Renal cortex interstitium (tissue), 11 donors: ENCODE data around the gene LDLRAD3. TPM values are rescaled to one million over a fixed set of nuclear protein-coding genes. Genes with fewer than 3 reads are reported as not detected.
"Not testable (repeated sequence)": the region's sequence is repeated elsewhere in the genome, so short reads cannot be mapped to it uniquely, and the experiment has no call there.

Source experiments
- DNase-seq, 11 donors: peaks; one replicate each; pipeline ENCODE4 v3.0.0-alpha.2; 2013; ENCODE audit warnings: low read depth in 9 of 11, low spot score in 4 of 11; ENCODE audit errors: extremely low read depth in 1 of 11
- polyA plus RNA-seq, 3 donors: library from polyadenylated mRNA; unstranded; fragments of 120-200 nt; gene quantifications; one replicate each; pipeline ENCODE4 v1.2.1, GENCODE V29; 2013; ENCODE audit not compliant: insufficient read length in 3 of 3

The LDLRAD3 gene
- polyA plus RNA-seq, 3 donors: 23.5 to 25.2 (median 24.8) TPM

GRCh38 chr11:36029616-36030015 lies 85.8 kb downstream of the LDLRAD3 start:
- DNase-seq: no peak

GRCh38 chr11:36030731-36031281 lies 86.9 kb downstream of the LDLRAD3 start:
- no peak for DNase-seq

GRCh38 chr11:36033082-36033751 lies 89.4 kb downstream of the LDLRAD3 start:
- no peak for DNase-seq

GRCh38 chr11:36033936-36034335 lies 90.1 kb downstream of the LDLRAD3 start:
- DNase-seq: no peak

GRCh38 chr11:36034551-36035331 lies 90.9 kb downstream of the LDLRAD3 start:
- no peak for DNase-seq

GRCh38 chr11:36035454-36035853 lies 91.6 kb downstream of the LDLRAD3 start:
- no peak for DNase-seq

- no peak for DNase-seq
Measured at GRCh38 chr11:36035999-36036398, 92.1 kb downstream of the LDLRAD3 start.

GRCh38 chr11:36037031-36037430 lies 93.2 kb downstream of the LDLRAD3 start:
- DNase-seq: peak in 1 of 11 donors; percentile 47

- DNase-seq: no peak
Measured at GRCh38 chr11:36038541-36038940, 94.7 kb downstream of the LDLRAD3 start.

- no peak for DNase-seq
Measured at GRCh38 chr11:36039471-36039870, 95.6 kb downstream of the LDLRAD3 start.

GRCh38 chr11:36041988-36042611 lies 98.2 kb downstream of the LDLRAD3 start:
- no peak for DNase-seq

GRCh38 chr11:36044636-36045035 lies 100.8 kb downstream of the LDLRAD3 start:
- no peak for DNase-seq

GRCh38 chr11:36045945-36046344 lies 102.1 kb downstream of the LDLRAD3 start:
- DNase-seq: not testable (repeated sequence)

- no peak for DNase-seq
Measured at GRCh38 chr11:36046932-36047331, 103.1 kb downstream of the LDLRAD3 start.

- DNase-seq: no peak
Measured at GRCh38 chr11:36047344-36047743, 103.5 kb downstream of the LDLRAD3 start.

- peak in 1 of 11 donors; percentile 55 for DNase-seq
Measured at GRCh38 chr11:36048496-36049247, 104.8 kb downstream of the LDLRAD3 start.

- DNase-seq: no peak
Measured at GRCh38 chr11:36051235-36052144, 107.6 kb downstream of the LDLRAD3 start.

GRCh38 chr11:36053281-36053680 lies 109.4 kb downstream of the LDLRAD3 start:
- DNase-seq: no peak
